ENCODE measurements around the gene ANKRD11.
A peak's percentile ranks its signal among the peaks of the same experiment; 100 is the strongest.

The ANKRD11 gene

GRCh38 chr16:89490439-89491237, at the start of gene ANKRD11:
Gene ANKRD11, minus strand, starts transcription at chr16:89490561. Its CDS starts 173,542 bp downstream, at chr16:89317019.
- peak; percentile 100 for DNase-seq

DNA sequence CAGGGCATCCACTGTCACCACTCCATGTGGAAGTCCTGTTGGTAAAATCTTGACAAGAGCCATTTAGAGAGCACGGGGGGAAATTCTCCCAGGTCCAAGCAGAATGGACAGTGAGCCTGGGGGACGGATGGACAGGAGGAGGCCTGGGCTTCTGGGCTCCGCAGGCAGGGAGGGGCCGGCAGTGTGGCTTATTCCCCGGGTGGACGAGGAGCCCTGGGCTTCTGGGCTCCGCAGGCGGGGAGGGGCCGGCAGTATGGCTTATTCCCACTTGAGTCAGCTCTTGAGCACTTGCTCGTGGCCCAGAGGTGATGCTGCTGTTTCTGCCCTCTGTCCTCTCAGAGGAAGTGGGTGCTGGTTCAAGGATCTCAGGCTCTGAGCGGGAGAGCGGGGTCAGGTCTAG, 47.9 kb upstream of the ANKRD11 start:
- DNase-seq: no peak

- no peak for DNase-seq
Measured at GRCh38 chr16:89537549-89537925, 47.2 kb upstream of the ANKRD11 start.

- no peak for DNase-seq
Measured at GRCh38 chr16:89536886-89537548, 46.7 kb upstream of the ANKRD11 start.

GRCh38 chr16:89536371-89536770, 46.0 kb upstream of the ANKRD11 start:
- DNase-seq: no peak

GRCh38 chr16:89534252-89534756, 43.9 kb upstream of the ANKRD11 start:
- DNase-seq: peak; percentile 90

DNA sequence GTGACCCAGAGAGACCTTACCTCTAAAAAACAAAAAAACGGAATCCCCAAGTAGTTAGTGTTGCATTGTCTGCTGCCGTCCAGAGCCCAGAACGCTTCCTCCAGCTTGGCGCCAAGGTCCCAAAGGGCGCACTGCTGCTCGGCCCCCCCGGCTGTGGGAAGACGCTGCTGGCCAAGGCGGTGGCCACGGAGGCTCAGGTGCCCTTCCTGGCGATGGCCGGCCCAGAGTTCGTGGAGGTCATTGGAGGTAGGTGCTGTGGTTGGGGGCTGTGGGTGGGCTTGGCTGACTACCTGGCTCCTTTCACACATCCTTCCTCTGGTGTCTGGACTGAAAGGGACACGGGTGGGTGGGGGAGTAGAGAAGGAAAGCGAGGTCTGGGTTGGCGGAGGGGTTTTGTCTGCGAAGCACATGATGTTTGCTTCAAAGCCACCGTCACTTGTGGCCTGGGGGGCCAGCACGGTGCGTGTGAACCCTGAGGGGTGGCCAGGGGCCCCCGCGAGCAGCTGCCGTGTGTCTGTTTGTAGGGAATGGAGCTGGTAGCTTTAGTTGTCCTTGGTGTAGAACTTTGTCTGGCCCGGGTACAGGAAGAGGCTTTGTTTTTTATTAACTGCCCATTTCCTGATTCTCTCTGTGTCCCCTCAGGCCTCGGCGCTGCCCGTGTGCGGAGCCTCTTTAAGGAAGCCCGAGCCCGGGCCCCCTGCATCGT, 41.6 kb upstream of the ANKRD11 start:
- DNase-seq: no peak

DNA sequence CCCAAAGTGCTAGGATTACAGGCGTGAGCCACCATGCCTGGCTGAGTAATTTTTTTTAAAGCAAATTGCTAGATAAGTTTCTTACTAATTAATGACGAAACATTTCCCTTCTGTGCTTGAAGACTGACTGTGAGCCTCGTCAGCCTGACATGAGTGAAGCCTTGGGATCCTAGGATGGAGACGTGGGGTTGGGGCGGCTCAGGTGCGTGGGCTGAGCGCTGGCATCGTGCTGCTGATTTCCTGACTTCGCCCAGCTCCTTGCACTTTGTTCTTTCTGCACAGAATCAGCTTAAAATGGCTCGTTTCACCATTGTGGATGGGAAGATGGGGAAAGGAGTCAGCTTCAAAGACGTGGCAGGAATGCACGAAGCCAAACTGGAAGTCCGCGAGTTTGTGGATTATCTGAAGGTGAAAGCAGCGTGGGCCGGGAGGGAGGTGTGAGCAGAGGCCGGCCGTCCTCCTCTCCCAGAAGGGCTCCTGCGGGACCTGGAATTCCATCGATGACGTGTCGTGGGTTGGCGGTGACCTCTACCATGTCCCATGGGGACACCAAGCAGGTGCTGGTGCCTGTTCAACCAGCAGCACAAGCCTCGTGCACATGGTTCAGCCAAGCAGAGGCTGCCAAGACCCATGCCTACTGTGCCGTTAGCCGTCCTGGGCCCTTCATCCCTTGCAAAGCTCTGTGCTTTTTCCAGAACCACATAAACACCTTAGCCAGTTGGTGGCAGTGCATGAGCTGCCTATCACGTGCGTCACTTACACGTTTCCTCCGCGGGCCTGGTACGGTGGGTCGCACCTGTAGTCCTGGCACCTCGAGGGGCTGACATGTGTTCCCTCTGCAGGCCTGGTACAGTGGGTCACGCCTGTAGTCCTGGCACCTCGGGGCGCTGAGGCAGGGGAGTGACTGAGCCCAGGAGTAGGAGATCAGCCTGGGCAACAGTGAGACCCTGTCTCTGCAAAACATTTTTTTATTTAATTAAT, 40.3 kb upstream of the ANKRD11 start:
- no peak for DNase-seq

DNA sequence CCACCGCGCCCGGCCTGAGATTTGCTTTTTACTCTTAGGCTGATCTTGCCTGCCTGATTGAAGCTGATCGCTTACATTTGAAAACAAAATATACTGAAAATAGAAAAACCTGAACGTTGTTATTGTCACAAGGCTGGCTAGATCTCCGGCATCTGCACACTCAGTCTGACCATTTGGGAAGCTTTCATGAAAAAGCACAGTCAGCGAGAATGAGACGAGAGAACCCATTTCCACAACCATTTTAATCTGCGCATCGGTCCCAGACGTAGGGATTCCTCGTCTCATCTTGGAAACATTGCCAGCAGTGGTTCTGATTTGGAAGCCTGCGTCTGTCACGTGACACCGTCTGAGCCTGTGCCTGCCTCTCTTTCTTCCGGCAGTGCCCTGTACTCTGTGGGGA, 38.7 kb upstream of the ANKRD11 start:
- DNase-seq: no peak

GRCh38 chr16:89525146-89525913, 35.0 kb upstream of the ANKRD11 start:
- DNase-seq: peak; percentile 14

DNA sequence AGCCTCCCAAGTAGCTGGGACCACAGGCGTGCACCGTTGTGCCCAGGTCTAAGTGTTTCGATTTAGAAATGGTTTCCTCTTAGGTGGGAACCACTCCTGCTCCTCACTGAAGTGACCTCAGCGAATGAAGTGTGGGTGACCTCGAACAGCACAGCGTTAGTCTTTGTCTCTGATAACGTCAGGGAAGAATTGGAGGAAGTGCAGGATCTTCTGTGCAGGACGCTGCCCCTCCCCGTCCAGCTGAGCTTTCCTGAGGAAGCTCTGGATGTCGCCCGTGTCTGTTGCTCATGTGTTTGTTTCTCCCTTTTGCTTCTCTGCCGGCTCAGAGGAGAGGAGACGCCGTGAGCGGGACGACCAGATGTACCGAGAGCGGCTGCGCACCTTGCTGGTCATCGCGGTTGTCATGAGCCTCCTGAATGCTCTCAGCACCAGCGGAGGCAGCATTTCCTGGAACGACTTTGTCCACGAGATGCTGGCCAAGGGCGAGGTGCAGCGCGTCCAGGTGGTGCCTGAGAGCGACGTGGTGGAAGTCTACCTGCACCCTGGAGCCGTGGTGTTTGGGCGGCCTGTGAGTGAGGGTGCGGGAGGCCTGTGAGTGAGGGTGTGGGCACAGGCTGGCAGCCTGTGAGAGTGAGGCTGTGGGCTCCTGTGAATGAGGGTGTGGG, 33.5 kb upstream of the ANKRD11 start:
- no peak for DNase-seq

DNA sequence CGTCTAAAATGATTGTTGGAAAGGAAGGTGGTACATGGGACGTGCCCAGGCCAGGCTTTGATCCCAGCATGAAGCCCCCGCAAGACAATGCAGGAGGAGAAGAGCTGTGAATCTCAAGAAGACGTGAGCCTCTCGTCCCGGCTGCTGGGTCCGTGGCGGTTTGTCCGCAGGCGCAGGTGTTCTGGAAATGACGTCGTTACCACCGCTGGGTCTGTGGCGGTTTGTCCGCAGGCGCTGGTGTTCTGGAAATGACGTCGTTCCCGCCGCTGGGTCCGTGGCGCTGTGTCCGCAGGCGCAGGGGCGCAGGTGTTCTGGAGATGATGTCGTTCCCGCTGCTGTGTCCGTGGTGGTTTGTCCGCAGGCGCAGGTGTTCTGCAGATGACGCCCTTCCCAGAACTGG, 31.9 kb upstream of the ANKRD11 start:
- no peak for DNase-seq

DNA sequence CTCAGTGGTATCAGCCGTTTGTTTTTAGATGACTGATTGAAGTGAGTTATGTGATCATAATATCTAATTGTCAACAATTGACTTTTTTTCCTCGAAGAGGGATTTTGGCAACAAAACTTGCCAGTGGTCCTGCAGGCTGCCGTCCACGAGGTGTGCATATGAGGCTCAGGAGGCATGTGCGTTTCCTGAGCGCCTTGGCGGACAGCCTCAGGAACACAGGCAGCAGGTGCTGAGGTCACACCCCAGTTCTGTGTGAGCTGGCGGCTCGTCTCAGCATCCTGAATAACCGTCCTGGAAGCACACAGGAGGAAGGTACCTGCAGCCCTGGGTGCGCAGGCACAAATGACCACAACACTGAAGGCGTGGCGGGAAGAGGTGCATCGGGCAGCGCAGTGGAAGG, 29.5 kb upstream of the ANKRD11 start:
- no peak for DNase-seq

GRCh38 chr16:89517128-89517527, 26.8 kb upstream of the ANKRD11 start:
- no peak for DNase-seq

GRCh38 chr16:89512453-89512852, 22.1 kb upstream of the ANKRD11 start:
- no peak for DNase-seq

DNA sequence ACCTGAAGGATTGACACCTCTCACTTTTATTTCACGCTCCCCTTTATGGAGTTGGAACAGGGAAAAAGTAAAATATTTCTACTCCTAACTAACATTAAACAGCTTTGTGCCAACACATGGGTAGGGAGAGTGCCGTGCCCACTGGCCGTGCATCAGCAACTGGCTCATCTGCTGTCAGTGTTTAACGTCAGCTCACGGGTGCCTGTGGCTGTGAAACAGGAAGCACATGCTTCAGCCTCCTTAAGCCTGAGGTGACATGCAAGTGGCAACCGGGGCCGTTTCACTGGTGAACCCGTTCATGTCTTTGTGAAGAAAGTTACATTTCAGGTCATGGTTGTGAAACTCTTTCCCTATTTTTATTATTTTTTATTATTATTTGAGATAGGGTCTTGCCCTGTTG, 21.0 kb upstream of the ANKRD11 start:
- peak; percentile 46 for DNase-seq

DNA sequence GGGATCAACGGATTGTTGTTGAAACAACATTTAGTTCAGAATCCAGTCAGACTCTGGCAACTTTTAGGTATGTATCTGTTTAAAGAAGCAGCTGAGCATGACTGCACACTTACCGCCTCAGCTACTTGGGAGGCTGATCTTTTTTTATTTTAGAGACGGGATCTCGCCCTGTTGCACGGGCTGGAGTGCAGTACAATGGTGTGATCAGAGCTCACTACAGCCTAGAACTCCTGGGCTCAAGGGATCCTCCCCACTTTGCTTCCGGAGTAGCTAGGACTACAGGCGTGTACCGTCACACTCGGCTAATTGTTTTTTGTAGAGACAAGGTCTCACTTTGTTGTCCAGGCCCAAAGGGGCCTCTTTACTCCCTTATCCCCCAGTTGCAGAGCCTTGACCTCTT, 20.2 kb upstream of the ANKRD11 start:
- DNase-seq: no peak

DNA sequence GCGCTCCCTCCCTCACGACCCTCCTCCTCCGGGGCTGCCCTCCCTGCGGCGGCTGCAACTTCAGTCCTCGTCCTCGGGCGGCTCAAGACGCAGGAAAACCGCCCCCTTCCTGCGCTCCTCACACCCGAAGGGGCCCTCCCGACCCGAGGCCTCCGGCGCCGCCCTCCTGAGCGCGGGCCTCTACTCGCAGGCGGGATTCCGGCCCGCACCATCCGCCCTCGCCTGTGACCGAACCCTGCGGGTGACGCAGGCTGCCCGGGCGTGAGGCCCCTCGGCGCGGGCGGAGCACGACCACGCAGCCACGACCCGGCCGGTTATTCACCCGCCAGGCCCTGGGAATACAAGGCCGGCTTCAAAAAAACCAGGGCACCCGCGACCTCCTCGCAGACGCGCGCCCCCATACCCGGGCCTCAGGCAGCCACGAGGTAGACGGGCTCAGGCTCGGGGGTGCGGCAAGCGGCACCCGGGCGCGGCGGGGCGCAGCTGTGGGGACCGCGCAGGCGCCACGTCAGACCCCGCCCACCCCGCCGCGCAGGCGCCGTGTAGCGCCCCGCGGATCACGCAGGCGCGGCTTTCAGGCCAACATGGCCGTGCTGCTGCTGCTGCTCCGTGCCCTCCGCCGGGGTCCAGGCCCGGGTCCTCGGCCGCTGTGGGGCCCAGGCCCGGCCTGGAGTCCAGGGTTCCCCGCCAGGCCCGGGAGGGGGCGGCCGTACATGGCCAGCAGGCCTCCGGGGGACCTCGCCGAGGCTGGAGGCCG, 17.7 kb upstream of the ANKRD11 start, which contains the start of gene SPG7:
SPG7 (plus strand) TSS at position 570 of the 757 bp plus-strand sequence; CDS start at position 585, 15 bp downstream.
- peak; percentile 95 for DNase-seq

GRCh38 chr16:89507214-89507833, 17.0 kb upstream of the ANKRD11 start:
- DNase-seq: no peak

DNA sequence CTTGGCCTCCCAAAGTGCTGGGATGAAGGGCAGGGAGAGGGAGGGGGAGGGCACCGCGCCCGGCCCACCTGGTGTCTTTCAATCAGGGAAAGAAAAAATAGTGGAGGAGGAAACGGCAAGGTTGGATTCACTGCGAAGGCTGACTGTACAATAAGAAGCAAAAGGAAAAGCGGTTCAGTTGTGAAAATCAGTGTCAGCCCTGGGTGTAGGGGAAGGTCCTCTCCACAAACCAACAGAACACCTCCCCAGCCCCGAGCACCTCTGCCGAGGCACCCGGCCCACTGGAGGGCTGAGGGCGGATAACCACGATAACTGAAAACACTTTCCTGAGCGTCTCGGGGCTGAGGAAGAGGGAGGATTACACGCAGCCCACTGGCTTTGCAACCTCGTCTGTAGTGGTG, 16.4 kb upstream of the ANKRD11 start:
- DNase-seq: peak; percentile 33
